Endothelial cell of umbilical vein (primary cell): ENCODE measurements around the gene EIF4A2. TPM values are rescaled to one million over a fixed set of nuclear protein-coding genes. Genes with fewer than 3 reads are reported as not detected.

Experiments used
- BruUV-seq: library from RNA; stranded (reverse); fragments of 400-500 nt; replicated peaks from 2 replicates; lab custom pipeline; 2021; lab: Mats Ljungman, UMichigan
- CTCF ChIA-PET: fragments of 300-600, 350-600 bp; sonication (Branson Sonifier 250); formaldehyde crosslinking; loops from one replicate; lab custom pipeline; 2021; ENCODE audit warnings: antibody characterized with exemption, inconsistent platforms; lab: Charles Lee
- POLR2A ChIA-PET: fragments of 300-600, 350-600 bp; sonication (Branson Sonifier 250); formaldehyde crosslinking; loops from one replicate; lab custom pipeline; 2021; ENCODE audit warnings: antibody characterized with exemption, inconsistent platforms; lab: Charles Lee
- DNase-seq: peaks from one replicate; pipeline ENCODE4 v3.0.0-alpha.2; 2011; ENCODE audit warnings: low read depth, low spot score
- FAIRE-seq: peaks from 2 replicates; lab custom pipeline; 2011; peaks lifted over from hg19 to GRCh38; lab: Jason Lieb, UNC
- H2AFZ ChIP-seq: 2 replicates; pipeline ENCODE4 v1.6.0; 2012; ENCODE audit warnings: low read depth, low read length, control low read depth, inconsistent platforms
- H3K27ac ChIP-seq: 2 replicates; pipeline ENCODE4 v1.5.1; 2011; ENCODE audit warnings: low read depth, mild to moderate bottlenecking, control low read depth, low read length, moderate library complexity; ENCODE audit not compliant: insufficient read depth
- H3K27me3 ChIP-seq, 2 experiments: 2 replicates each; pipeline versions ENCODE4 v1.6.0 to v1.6.1; 2011; ENCODE audit warnings: low read length in 2 of 2, mixed read lengths in 1 of 2; ENCODE audit not compliant: control insufficient read depth in 2 of 2, insufficient read depth in 2 of 2
- H3K36me3 ChIP-seq, 2 experiments: 2 replicates in 1 of 2; 3 replicates in 1 of 2; pipeline ENCODE4 v1.5.1; 2011; ENCODE audit warnings: low read length in 2 of 2, mild to moderate bottlenecking in 1 of 2, moderate library complexity in 1 of 2; ENCODE audit not compliant: control insufficient read depth in 2 of 2, insufficient read depth in 2 of 2; ENCODE audit errors: extremely low read depth in 1 of 2
- H3K4me1 ChIP-seq: 3 replicates; pipeline ENCODE4 v1.5.1; 2011; ENCODE audit warnings: mild to moderate bottlenecking, low read length; ENCODE audit not compliant: control insufficient read depth, insufficient read depth; ENCODE audit errors: extremely low read depth
- H3K4me2 ChIP-seq: 2 replicates; pipeline ENCODE4 v1.6.1; 2011; ENCODE audit warnings: low read length, control low read depth, mixed read lengths; ENCODE audit not compliant: insufficient read depth
- H3K4me3 ChIP-seq, 3 experiments: fragments of 200-600 bp in 1 of 3; sonication (generic), shearing (Covaris generic) in 1 of 3; replicated peaks in 1 of 3; 2 replicates each; pipeline ENCODE4 v1.5.1; 2011 to 2016; ENCODE audit warnings: control low read depth in 3 of 3, low read length in 3 of 3, mild to moderate bottlenecking in 2 of 3, inconsistent platforms in 1 of 3, low read depth in 1 of 3, moderate library complexity in 1 of 3; ENCODE audit not compliant: insufficient read depth in 1 of 3
- H3K79me2 ChIP-seq: 2 replicates; pipeline ENCODE4 v1.6.0; 2012; ENCODE audit warnings: low read length, inconsistent platforms; ENCODE audit not compliant: control insufficient read depth, insufficient read depth
- H3K9ac ChIP-seq: replicated peaks from 2 replicates; pipeline ENCODE3; 2011; ENCODE audit warnings: low read length, control low read depth; ENCODE audit not compliant: insufficient read depth; ENCODE audit errors: extremely low read depth
- H3K9me1 ChIP-seq: replicated peaks from 3 replicates; pipeline ENCODE4 v1.6.0; 2011; ENCODE audit warnings: mild to moderate bottlenecking, low read length; ENCODE audit not compliant: control insufficient read depth, insufficient read depth; ENCODE audit errors: extremely low read depth
- H3K9me3 ChIP-seq: replicated peaks from 2 replicates; pipeline ENCODE4 v1.5.1; 2012; ENCODE audit warnings: low read length, inconsistent platforms; ENCODE audit not compliant: control insufficient read depth, insufficient read depth
- H4K20me1 ChIP-seq: replicated peaks from 2 replicates; pipeline ENCODE3; 2011; ENCODE audit warnings: mild to moderate bottlenecking, low read length; ENCODE audit not compliant: control insufficient read depth, insufficient read depth; ENCODE audit errors: extremely low read depth
- CTCF ChIP-seq, 2 donors: IDR thresholded peaks; 1 replicate in 1 of 2; 2 replicates in 1 of 2; pipeline ENCODE4 v1.5.1; 2011; ENCODE audit warnings: low read length in 2 of 2, mild to moderate bottlenecking in 2 of 2, moderate library complexity in 2 of 2, control low read depth in 1 of 2, inconsistent platforms in 1 of 2, low read depth in 1 of 2; ENCODE audit not compliant: insufficient read depth in 1 of 2; ENCODE audit errors: extremely low read depth in 1 of 2
- EZH2 ChIP-seq: IDR thresholded peaks from 2 replicates; pipeline ENCODE4 v1.6.1; 2012; ENCODE audit warnings: borderline replicate concordance, low read depth, mild to moderate bottlenecking, moderate library complexity, low read length, inconsistent platforms; ENCODE audit not compliant: severe bottlenecking
- FOS ChIP-seq: IDR thresholded peaks from 2 replicates; pipeline ENCODE4 v1.6.1; 2011; ENCODE audit warnings: mild to moderate bottlenecking, low read length, moderate library complexity, borderline replicate concordance; ENCODE audit not compliant: insufficient read depth
- GATA2 ChIP-seq: IDR thresholded peaks from 2 replicates; pipeline ENCODE4 v1.7.0; 2011; ENCODE audit warnings: low read depth, mild to moderate bottlenecking, moderate library complexity, mixed read lengths, low read length; ENCODE audit not compliant: insufficient read length, insufficient read depth
- JUN ChIP-seq: IDR thresholded peaks from 2 replicates; pipeline ENCODE4 v1.6.1; 2011; ENCODE audit warnings: borderline replicate concordance, low read depth; ENCODE audit not compliant: insufficient read length, insufficient read depth
- MAX ChIP-seq: IDR thresholded peaks from 2 replicates; pipeline ENCODE4 v1.6.1; 2011; ENCODE audit not compliant: insufficient read depth, insufficient read length
- MYC ChIP-seq: IDR thresholded peaks from one replicate; pipeline ENCODE4 v1.6.1; 2011; ENCODE audit warnings: mild to moderate bottlenecking, low read depth, low read length
- POLR2A ChIP-seq: IDR thresholded peaks from 2 replicates; pipeline ENCODE4 v1.6.1; 2012; ENCODE audit warnings: low read depth, mild to moderate bottlenecking, control low read depth, low read length
- POLR2AphosphoS5 ChIP-seq: IDR thresholded peaks from 2 replicates; pipeline ENCODE4 v1.6.1; 2012; ENCODE audit warnings: low read depth, mild to moderate bottlenecking, control low read depth, low read length, moderate library complexity; ENCODE audit not compliant: insufficient read depth
- dilution Hi-C: fragments of 300-500 bp; cut with MboI; formaldehyde crosslinking; loops from one replicate; pipeline ENCODE4 v1.15.0; 2019; ENCODE audit warnings: low sequenced_read_pairs; ENCODE audit not compliant: extremely low pct_ligation_motif_present
- intact Hi-C: fragments of 100-400 bp; cut with micrococcal nuclease; formaldehyde crosslinking; loops from one replicate; pipeline ENCODE4 v1.10.0; 2022
- polyA plus RNA-seq, 4 experiments: library from polyadenylated mRNA; depleted of rRNA in 3 of 4; stranded (reverse) in 3 of 4; unstranded in 1 of 4; fragments of >200 nt; gene quantifications; 2 replicates each; pipeline versions ENCODE4 v1.2.1 to v1.2.3, GENCODE V29; 2011 to 2012; ENCODE audit warnings: missing spikeins in 1 of 4
- total RNA-seq: library from RNA; stranded (reverse); gene quantifications from 2 replicates; pipeline ENCODE4 v1.2.3, GENCODE V29; 2021

The EIF4A2 gene
- total and polyA plus RNA-seq, 2 donors (not counting 3 experiments of a cell fraction or from before 2014, with no cell fraction given): 282 to 401 TPM

GRCh38 chr3:186815435-186815834, 32.1 kb downstream of the EIF4A2 start:
- Histone ChIP-seq H3K79me2 (no peaks in the 10 kb centered on the region), H3K9ac (no peak overlapping the region), H3K9me3 (no peaks in the 10 kb centered on the region), H4K20me1 (no peaks in the 10 kb centered on the region), H3K36me3 (no peaks in the 10 kb centered on the region), H3K27ac (no peak overlapping the region), H3K4me3 (no peak overlapping the region), H3K4me2 (no peak overlapping the region), H3K4me1 (peaks cover 4% of the 10 kb centered on the region), H3K27me3 (no peaks in the 10 kb centered on the region), H2AFZ (peak overlapping the region; percentile 17), H3K9me1 (no peaks in the 10 kb centered on the region)
- peak; percentile 56 for FAIRE-seq
- BruUV-seq: no TSS peak
- ChIA-PET CTCF (no interaction called here), POLR2A (no interaction called here)
- no peak for DNase-seq
- TF ChIP-seq FOS (peak; percentile 54), CTCF (IDR thresholded peaks at IDR 0.05; ENCODE audit: extremely low read depth in 1 of 2, insufficient read depth in 1 of 2, low read depth in 1 of 2, low read length in 2 of 2) (no peak)
- dilution Hi-C loops (no loop called here), intact Hi-C loops (no loop called here)

- FAIRE-seq (no peak), DNase-seq (no peak)
- Histone ChIP-seq H3K9me3 (no peaks in the 10 kb centered on the region), H3K27me3 (no peaks in the 10 kb centered on the region), H3K27ac (no peak overlapping the region), H3K36me3 (no peaks in the 10 kb centered on the region), H3K9ac (no peak overlapping the region), H3K79me2 (no peaks in the 10 kb centered on the region), H3K4me3 (no peak overlapping the region), H3K9me1 (no peaks in the 10 kb centered on the region), H2AFZ (no peak overlapping the region), H3K4me1 (peaks cover 7% of the 10 kb centered on the region), H3K4me2 (no peak overlapping the region), H4K20me1 (no peaks in the 10 kb centered on the region)
- CTCF ChIA-PET: interaction anchor here (1.0 to 5.9 kb wide), 6 partner anchors 12 to 835 kb away, joined by 3 to 195 read pairs (median 6); partner anchors contain the start of gene AHSG
- TF ChIP-seq FOS (no peak), MAX (no peak), POLR2A (no peak), GATA2 (no peak), EZH2 (no peak), JUN (no peak), CTCF (IDR thresholded peaks at IDR 0.05; ENCODE audit: extremely low read depth in 1 of 2, insufficient read depth in 1 of 2, low read depth in 1 of 2, low read length in 2 of 2) (no peak), POLR2AphosphoS5 (no peak), MYC (no peak)
- dilution Hi-C loops: no loop called here
- no TSS peak for BruUV-seq
- POLR2A ChIA-PET: interaction anchor here (1.9 kb wide), 1 partner anchor 35 kb away, joined by 6 read pairs; the partner anchor contains the start of gene EIF4A2
- intact Hi-C loops: no loop called here
Measured at GRCh38 chr3:186818516-186818915, 35.1 kb downstream of the EIF4A2 start.
